Measurements from ENCODE around the gene TMEM169. TPM values are rescaled to one million over a fixed set of nuclear protein-coding genes. Genes with fewer than 3 reads are reported as not detected.

TMEM169 gene
- total RNA-seq (2011; cell fraction: chromatin; rRNA removed; ENCODE audit: low replicate concordance): not detected in 2 replicates
- total RNA-seq (2011; cell fraction: nucleolus; rRNA removed): not detected in 2 replicates
- total RNA-seq (2011; cell fraction: nucleoplasm; rRNA removed): not detected in 2 replicates
- total RNA-seq (2014; rRNA removed) (not detected in 2 replicates), total RNA-seq (2014; rRNA removed; fragmentation: Illumina TruSeq; extraction: Trizol) (0.04 and 0.13 TPM in 2 replicates), total RNA-seq (2015; rRNA removed; fragmentation: Illumina TruSeq; extraction: Trizol) (0.08 TPM in 1 of 2 replicates, not detected in the other), total RNA-seq (2021) (0.04 and 0.13 TPM in 2 replicates), polyA plus RNA-seq (2011; rRNA removed) (not detected in 2 replicates), polyA plus RNA-seq (2014; fragmentation: Illumina TruSeq; extraction: Trizol) (0.07 and 0.09 TPM in 2 replicates), polyA plus RNA-seq (2014; fragmentation: Nextera tagmentation; extraction: Ambion mirVana) (under 1 TPM in 1 of 2 experiments, not detected in 1; 0.01 TPM), polyA plus RNA-seq (2014; rRNA removed) (not detected in 2 replicates), polyA minus RNA-seq (2011; rRNA and poly(A)+ RNA removed) (not detected in 2 replicates), Bru-seq, nascent RNA (percentile 45 among the genes with signal in this experiment), BruChase-seq, experiment 1, labeled RNA remaining after a 2-hour chase (percentile 30 among the genes with signal in this experiment), BruChase-seq, experiment 2, labeled RNA remaining after a 6-hour chase (percentile 32 among the genes with signal in this experiment)
- polyA plus RNA-seq (2011; cell fraction: cytosol; rRNA removed): not detected in 2 replicates
- polyA plus RNA-seq (2011; cell fraction: nucleus; rRNA removed): not detected in 2 replicates
- polyA plus RNA-seq (2012): 0.09 and 0.57 TPM in 2 replicates
- polyA minus RNA-seq (2011; cell fraction: cytosol; rRNA and poly(A)+ RNA removed): not detected in 2 replicates
- polyA minus RNA-seq (2011; cell fraction: nucleus; rRNA and poly(A)+ RNA removed): not detected in 2 replicates
- long read RNA-seq, experiment 1: 0 reads
- long read RNA-seq, experiment 2: 0 reads
- long read RNA-seq, experiment 3: 0 reads

GRCh38 chr2:216081487-216082116 is at the start of gene TMEM169, which contains the start of gene PECR:
TMEM169 (plus strand) TSS chr2:216081919; CDS start chr2:216095964, 14,045 bp downstream.
PECR (minus strand) TSS chr2:216081809; CDS start chr2:216081741, 68 bp downstream.
- Histone ChIP-seq H3K4me3 (peak within 1 kb of the TSS; percentile 58), H3K4me1 (replicated peaks in 1 of 2; ENCODE audit: control insufficient read depth in 2 of 2, insufficient read depth in 2 of 2, low read length in 2 of 2) (peaks cover 10% of the 10 kb centered on the region in 2 experiments; a peak in 4 of 5 replicates), H3K79me2 (ENCODE audit: control insufficient read depth, insufficient read depth, low read length) (no peaks in the 10 kb centered on the region), H3K27ac (ENCODE audit: extremely low read depth, low read depth, low read length) (peak within 1 kb of the TSS; percentile 6; the same call in 1 of the 3 replicates), H3K9me3 (replicated peaks; ENCODE audit: control insufficient read depth, insufficient read depth, low read depth, low read length) (no peaks in the 10 kb centered on the region), H3K9ac (ENCODE audit: insufficient read depth in 1 of 2, low read depth in 2 of 2, low read length in 2 of 2) (peak within 1 kb of the TSS; percentile 55 to 94), H2AFZ (ENCODE audit: low read depth, low read length) (peak within 1 kb of the TSS; percentile 98), H4K20me1 (replicated peaks; ENCODE audit: control insufficient read depth, insufficient read depth, low read length) (no peaks in the 10 kb centered on the region), H3K36me3 (ENCODE audit: control insufficient read depth, insufficient read depth, low read length) (no peaks in the 10 kb centered on the region), H3K4me2 (ENCODE audit: insufficient read depth, low read length) (peak within 1 kb of the TSS; percentile 88), H3K27me3 (ENCODE audit: control insufficient read depth in 2 of 2, insufficient read depth in 2 of 2, low read length in 2 of 2) (no peaks in the 10 kb centered on the region), H3K9me1 (ENCODE audit: control insufficient read depth, insufficient read depth, low read length) (no peaks in the 10 kb centered on the region)
- peak; percentile 79 to 89 (median 87) for DNase-seq (ENCODE audit: extremely low read depth in 1 of 4, low spot score in 3 of 4)
- no peak for FAIRE-seq
- no TSS peak for BruUV-seq (replicated peaks)
- POLR2A ChIA-PET: interaction anchor here (0.9 to 1.1 kb wide), 4 partner anchors 11 to 33 kb away, joined by 3 to 5 read pairs (median 4); partner anchors contain the start of gene XRCC5
- peak; percentile 98 for ATAC-seq
- under 1% methylated on average over 16 of the region's 44 CpGs for WGBS (ENCODE audit: insufficient coverage, low coverage, missing lambda C conversion rate)
- in situ Hi-C loops (cut with MboI): no loop called here
- CTCF ChIA-PET (ENCODE audit: low intra/inter-chr PET ratio): no interaction called here
- intact Hi-C loops (cut with micrococcal nuclease): no loop called here
- TF ChIP-seq POLR2G (IDR thresholded peaks at IDR 0.05; ENCODE audit: low read depth, low read length): peak; percentile 85
- TF ChIP-seq PHF21A (IDR thresholded peaks at IDR 0.05; ENCODE audit: borderline replicate concordance, low read depth): no peak
- TF ChIP-seq ZNF766 (CRISPR knock-in tag; conservative IDR thresholded peaks at IDR 0.05): no peak
- TF ChIP-seq CCNT2 (IDR thresholded peaks at IDR 0.05; ENCODE audit: borderline replicate concordance, extremely low read depth, insufficient read length, low read depth, low read length): no peak
- 0 out of 2 replicates have a peak, but pooled peaks have one; percentile 25 for TF ChIP-seq EP400 (IDR thresholded peaks at IDR 0.05)
- TF ChIP-seq TBP (optimal IDR thresholded peaks at IDR 0.05; ENCODE audit: low read depth, low read length): peak; percentile 38
- TF ChIP-seq RREB1 (CRISPR knock-in tag; IDR thresholded peaks at IDR 0.05): no peak
- TF ChIP-seq ZFX (CRISPR knock-in tag; IDR thresholded peaks at IDR 0.05): peak; percentile 77
- no peak for TF ChIP-seq TCF7L2 (IDR thresholded peaks at IDR 0.05; ENCODE audit: low read depth, low read length)
- no peak for TF ChIP-seq NCOA1 (IDR thresholded peaks at IDR 0.05; ENCODE audit: low read depth)
- no peak for TF ChIP-seq NFE2 (IDR thresholded peaks at IDR 0.05; ENCODE audit: low read depth)
- no peak for TF ChIP-seq NR3C1 (CRISPR knock-in tag; IDR thresholded peaks at IDR 0.05)
- TF ChIP-seq PHB2 (IDR thresholded peaks at IDR 0.05; ENCODE audit: low read depth): no peak

Measured in K562 (cell line).